Nephron (organoid): ENCODE measurements around the gene CCDC138.

ENCODE experiments used
- H3K27ac Mint-ChIP-seq, 3 experiments: 2 replicates each; pipeline ENCODE4 v1.8.0; 2020; ENCODE audit warnings: mixed read lengths in 3 of 3, mild to moderate bottlenecking in 2 of 3, moderate library complexity in 1 of 3
- H3K27me3 Mint-ChIP-seq: 2 replicates; pipeline ENCODE4 v1.8.0; 2021; ENCODE audit warnings: low read depth, mild to moderate bottlenecking, moderate library complexity, mixed read lengths
- H3K36me3 Mint-ChIP-seq: 2 replicates; pipeline ENCODE4 v1.8.0; 2020; ENCODE audit warnings: low read depth, mixed read lengths
- H3K4me1 Mint-ChIP-seq: 2 replicates; pipeline ENCODE4 v1.8.0; 2020; ENCODE audit warnings: mixed read lengths
- H3K4me3 Mint-ChIP-seq, 3 experiments: 2 replicates each; pipeline ENCODE4 v1.8.0; 2020; ENCODE audit warnings: mild to moderate bottlenecking in 3 of 3, mixed read lengths in 3 of 3, moderate library complexity in 2 of 3
- H3K9me3 Mint-ChIP-seq: 2 replicates; pipeline ENCODE4 v1.8.0; 2020; ENCODE audit warnings: mixed read lengths
- TF ChIP-seq, protein P1 (sequence below), 3 experiments: fragments of 200-600 bp; sonication (generic); IDR thresholded peaks; one replicate each; pipeline ENCODE4 v1.5.0; 2021; ENCODE audit warnings: antibody characterized with exemption in 3 of 3; ENCODE audit not compliant: unreplicated experiment in 3 of 3

Gene CCDC138

DNA sequence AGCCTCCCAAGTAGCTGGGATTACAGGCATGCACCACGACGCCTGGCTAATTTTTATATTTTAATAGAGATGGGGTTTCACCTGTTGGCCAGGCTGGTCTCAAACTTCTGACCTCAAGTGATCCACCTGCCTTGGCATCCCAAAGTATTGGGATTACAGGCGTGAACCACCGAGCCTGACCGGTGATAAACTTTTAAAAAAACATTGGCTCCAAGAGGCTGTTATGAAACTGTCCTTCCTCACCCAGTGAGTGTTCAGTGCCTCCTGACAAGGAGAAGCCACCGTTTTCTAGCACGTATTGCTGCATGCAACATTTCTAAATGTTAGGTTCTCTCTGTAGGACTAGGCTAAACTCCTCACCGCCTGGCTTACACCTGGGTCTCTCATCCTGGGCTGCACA, 139.2 kb downstream of the CCDC138 start:
- TF ChIP-seq, protein P1, sequence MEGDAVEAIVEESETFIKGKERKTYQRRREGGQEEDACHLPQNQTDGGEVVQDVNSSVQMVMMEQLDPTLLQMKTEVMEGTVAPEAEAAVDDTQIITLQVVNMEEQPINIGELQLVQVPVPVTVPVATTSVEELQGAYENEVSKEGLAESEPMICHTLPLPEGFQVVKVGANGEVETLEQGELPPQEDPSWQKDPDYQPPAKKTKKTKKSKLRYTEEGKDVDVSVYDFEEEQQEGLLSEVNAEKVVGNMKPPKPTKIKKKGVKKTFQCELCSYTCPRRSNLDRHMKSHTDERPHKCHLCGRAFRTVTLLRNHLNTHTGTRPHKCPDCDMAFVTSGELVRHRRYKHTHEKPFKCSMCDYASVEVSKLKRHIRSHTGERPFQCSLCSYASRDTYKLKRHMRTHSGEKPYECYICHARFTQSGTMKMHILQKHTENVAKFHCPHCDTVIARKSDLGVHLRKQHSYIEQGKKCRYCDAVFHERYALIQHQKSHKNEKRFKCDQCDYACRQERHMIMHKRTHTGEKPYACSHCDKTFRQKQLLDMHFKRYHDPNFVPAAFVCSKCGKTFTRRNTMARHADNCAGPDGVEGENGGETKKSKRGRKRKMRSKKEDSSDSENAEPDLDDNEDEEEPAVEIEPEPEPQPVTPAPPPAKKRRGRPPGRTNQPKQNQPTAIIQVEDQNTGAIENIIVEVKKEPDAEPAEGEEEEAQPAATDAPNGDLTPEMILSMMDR (IDR thresholded peaks at IDR 0.05; ENCODE audit: unreplicated experiment in 3 of 3), result no peak
- Mint-ChIP-seq H3K4me1 (peaks cover 18% of the 10 kb centered on the region), H3K4me3 (no peak overlapping the region)

More for the DNA sequence above, 139.2 kb downstream of the CCDC138 start:
- Mint-ChIP-seq H3K27me3 (peaks cover 36% of the 10 kb centered on the region), H3K27ac (no peak overlapping the region), H3K36me3 (no peaks in the 10 kb centered on the region), H3K9me3 (no peaks in the 10 kb centered on the region)
